ENCODE results near the gene FBXO24. TPM values are rescaled to one million over a fixed set of nuclear protein-coding genes. Genes with fewer than 3 reads are reported as not detected.

FBXO24 gene
- total and polyA plus RNA-seq, 9 of the 15 experiments (the other 6 are each of a cell fraction or from before 2014, with no cell fraction given) = 0.17 to 0.95 (median 0.50) TPM

DNA sequence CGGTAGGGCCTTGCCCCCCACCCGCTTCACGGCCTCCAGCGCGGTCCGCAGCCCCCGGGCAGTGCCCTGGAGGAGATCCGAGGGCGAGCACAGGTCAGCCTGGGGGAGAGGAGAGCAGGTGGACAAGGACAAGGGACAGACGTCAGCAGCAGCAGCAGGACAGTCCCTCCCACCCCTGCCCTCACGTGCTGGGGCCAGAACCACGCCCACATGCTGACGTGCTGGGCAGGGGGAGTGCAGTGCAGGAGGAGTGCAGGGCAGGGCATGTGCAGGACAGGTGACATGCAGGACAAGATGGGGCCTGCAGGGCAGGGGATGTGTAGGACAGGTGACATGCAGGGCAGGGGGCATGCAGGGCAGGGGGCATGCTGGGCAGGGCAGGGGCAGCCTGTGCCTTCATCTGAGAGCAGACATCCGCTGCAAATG, 10.9 kb upstream of the FBXO24 start (continued):
- no peak for TF ChIP-seq HIVEP1 (CRISPR knock-in tag; IDR thresholded peaks at IDR 0.05)

- H3K9me1 ChIP-seq (ENCODE audit: control insufficient read depth, insufficient read depth, low read length) = peaks cover 4% of the 10 kb centered on the region
- intact Hi-C loops (cut with micrococcal nuclease) (no loop called here), in situ Hi-C loops (cut with MboI) (no loop called here)
- ChIA-PET POLR2A (interaction anchor here (3.6 kb wide), 1 partner anchor 10 kb away, joined by 27 read pairs; the partner anchor contains the start of genes FBXO24 and LRCH4), CTCF (ENCODE audit: low intra/inter-chr PET ratio) (no interaction called here)
- H3K9ac ChIP-seq (ENCODE audit: insufficient read depth in 1 of 2, low read depth in 2 of 2, low read length in 2 of 2) = peak overlapping the region in 1 of 2 experiments; percentile 62; a peak in 2 of 4 replicates
- no peaks in the 10 kb centered on the region; the same call in 1 of the 2 replicates for H4K20me1 ChIP-seq (replicated peaks; ENCODE audit: control insufficient read depth, insufficient read depth, low read length)
- H3K9me3 ChIP-seq (replicated peaks; ENCODE audit: control insufficient read depth, insufficient read depth, low read depth, low read length) = no peaks in the 10 kb centered on the region
- H3K27me3 ChIP-seq (ENCODE audit: control insufficient read depth in 2 of 2, insufficient read depth in 2 of 2, low read length in 2 of 2) = no peaks in the 10 kb centered on the region
- peaks cover 71% of the 10 kb centered on the region for H3K36me3 ChIP-seq (ENCODE audit: control insufficient read depth, insufficient read depth, low read length)
- H2AFZ ChIP-seq (ENCODE audit: low read depth, low read length) = no peak overlapping the region
- ATAC-seq (no peak), DNase-seq (ENCODE audit: extremely low read depth in 1 of 4, low spot score in 3 of 4) (no peak), FAIRE-seq (no peak)
- 90% methylated on average over 11 of the region's 17 CpGs for WGBS (ENCODE audit: insufficient coverage, low coverage, missing lambda C conversion rate)
- H3K27ac ChIP-seq (ENCODE audit: extremely low read depth, low read depth, low read length) = no peak overlapping the region
- peaks cover 0 to 71% of the 10 kb centered on the region in 2 experiments; a peak in 3 of 5 replicates for H3K4me1 ChIP-seq (replicated peaks in 1 of 2; ENCODE audit: control insufficient read depth in 2 of 2, insufficient read depth in 2 of 2, low read length in 2 of 2)
- no peaks in the 10 kb centered on the region for H3K79me2 ChIP-seq (ENCODE audit: control insufficient read depth, insufficient read depth, low read length)
- no peak overlapping the region for H3K4me2 ChIP-seq (ENCODE audit: insufficient read depth, low read length)
- no peak overlapping the region for H3K4me3 ChIP-seq
- BruUV-seq (replicated peaks) = no TSS peak
- no peak for TF ChIP-seq ZNF639 (CRISPR knock-in tag; conservative IDR thresholded peaks at IDR 0.05 in 1 of 2, IDR thresholded peaks at IDR 0.05 in 1 of 2)
- no peak for TF ChIP-seq PML (IDR thresholded peaks at IDR 0.05; ENCODE audit: low read length)
- TF ChIP-seq, protein P1, sequence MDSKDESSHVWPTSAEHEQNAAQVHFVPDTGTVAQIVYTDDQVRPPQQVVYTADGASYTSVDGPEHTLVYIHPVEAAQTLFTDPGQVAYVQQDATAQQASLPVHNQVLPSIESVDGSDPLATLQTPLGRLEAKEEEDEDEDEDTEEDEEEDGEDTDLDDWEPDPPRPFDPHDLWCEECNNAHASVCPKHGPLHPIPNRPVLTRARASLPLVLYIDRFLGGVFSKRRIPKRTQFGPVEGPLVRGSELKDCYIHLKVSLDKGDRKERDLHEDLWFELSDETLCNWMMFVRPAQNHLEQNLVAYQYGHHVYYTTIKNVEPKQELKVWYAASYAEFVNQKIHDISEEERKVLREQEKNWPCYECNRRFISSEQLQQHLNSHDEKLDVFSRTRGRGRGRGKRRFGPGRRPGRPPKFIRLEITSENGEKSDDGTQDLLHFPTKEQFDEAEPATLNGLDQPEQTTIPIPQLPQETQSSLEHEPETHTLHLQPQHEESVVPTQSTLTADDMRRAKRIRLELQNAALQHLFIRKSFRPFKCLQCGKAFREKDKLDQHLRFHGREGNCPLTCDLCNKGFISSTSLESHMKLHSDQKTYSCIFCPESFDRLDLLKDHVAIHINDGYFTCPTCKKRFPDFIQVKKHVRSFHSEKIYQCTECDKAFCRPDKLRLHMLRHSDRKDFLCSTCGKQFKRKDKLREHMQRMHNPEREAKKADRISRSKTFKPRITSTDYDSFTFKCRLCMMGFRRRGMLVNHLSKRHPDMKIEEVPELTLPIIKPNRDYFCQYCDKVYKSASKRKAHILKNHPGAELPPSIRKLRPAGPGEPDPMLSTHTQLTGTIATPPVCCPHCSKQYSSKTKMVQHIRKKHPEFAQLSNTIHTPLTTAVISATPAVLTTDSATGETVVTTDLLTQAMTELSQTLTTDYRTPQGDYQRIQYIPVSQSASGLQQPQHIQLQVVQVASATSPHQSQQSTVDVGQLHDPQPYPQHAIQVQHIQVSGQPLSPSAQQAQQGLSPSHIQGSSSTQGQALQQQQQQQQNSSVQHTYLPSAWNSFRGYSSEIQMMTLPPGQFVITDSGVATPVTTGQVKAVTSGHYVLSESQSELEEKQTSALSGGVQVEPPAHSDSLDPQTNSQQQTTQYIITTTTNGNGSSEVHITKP (IDR thresholded peaks at IDR 0.05; ENCODE audit: partially characterized antibody) = no peak
- TF ChIP-seq PHF21A (IDR thresholded peaks at IDR 0.05; ENCODE audit: borderline replicate concordance, low read depth) = no peak
- no peak for TF ChIP-seq EGR1 (conservative IDR thresholded peaks at IDR 0.05)
- no peak for TF ChIP-seq SNAPC5 (CRISPR knock-in tag; IDR thresholded peaks at IDR 0.05)
- no peak for TF ChIP-seq ZNF165 (CRISPR knock-in tag; IDR thresholded peaks at IDR 0.05; ENCODE audit: borderline replicate concordance)
- no peak for TF ChIP-seq NR1H2 (CRISPR knock-in tag; IDR thresholded peaks at IDR 0.05)
- no peak for TF ChIP-seq PRPF4 (IDR thresholded peaks at IDR 0.05; ENCODE audit: insufficient read depth, low read depth, low read length, poor library complexity, severe bottlenecking)
- TF ChIP-seq MAFF (IDR thresholded peaks at IDR 0.05; ENCODE audit: low read length) = no peak
- no peak for TF ChIP-seq E2F6 (IDR thresholded peaks at IDR 0.05; ENCODE audit: borderline replicate concordance in 1 of 2, extremely low read depth in 1 of 2, insufficient read depth in 1 of 2, insufficient read length in 1 of 2, low read depth in 1 of 2, low read length in 1 of 2, poor library complexity in 1 of 2, severe bottlenecking in 1 of 2)
Observed at GRCh38 chr7:100575746-100576383, 10.3 kb upstream of the FBXO24 start.
